GM12878 (cell line): ENCODE data around the gene FBXW8. TPM values are rescaled to one million over a fixed set of nuclear protein-coding genes. Genes with fewer than 3 reads are reported as not detected.

ENCODE experiments used
- ATAC-seq: fragments of 200-7000 bp; cut with Tn5 transposase; 3 replicates; pipeline ENCODE4 v1.9.1; 2020; ENCODE audit warnings: mild to moderate bottlenecking, moderate library complexity
- BruUV-seq: library from RNA; stranded (reverse); fragments of 400-500 nt; replicated peaks from 2 replicates; lab custom pipeline; 2021; lab: Mats Ljungman, UMichigan
- CTCF ChIA-PET: fragments of 300-600 bp; sonication (Branson Sonifier 250); formaldehyde crosslinking; extraction: SDS; loops from one replicate; lab custom pipeline; 2021; ENCODE audit warnings: inconsistent platforms; lab: Yijun Ruan, JAX
- POLR2A ChIA-PET: fragments of 350-600 bp; formaldehyde crosslinking; extraction: SDS; loops from one replicate; lab custom pipeline; 2021; ENCODE audit warnings: inconsistent platforms; lab: Charles Lee
- RAD21 ChIA-PET: fragments of 300-600 bp; sonication (Branson Sonifier 250); formaldehyde crosslinking; loops from one replicate; lab custom pipeline; 2023; ENCODE audit warnings: antibody characterized with exemption; ENCODE audit not compliant: unreplicated experiment; lab: Charles Lee
- SMC1A ChIA-PET: fragments of 300-600 bp; sonication (Branson Sonifier 250); formaldehyde crosslinking; loops from one replicate; lab custom pipeline; 2023; ENCODE audit not compliant: unreplicated experiment, uncharacterized antibody; lab: Charles Lee
- DNase-seq: peaks from one replicate; pipeline ENCODE4 v3.0.0-alpha.2; 2011; ENCODE audit warnings: low read depth, low spot score
- FAIRE-seq: peaks from 3 replicates; lab custom pipeline; 2011; peaks lifted over from hg19 to GRCh38; lab: Jason Lieb, UNC
- H2AFZ ChIP-seq: 2 replicates; pipeline ENCODE4 v1.6.0; 2011; ENCODE audit warnings: low read depth, low read length, control low read depth; ENCODE audit not compliant: control insufficient read depth
- H3K27ac ChIP-seq: 2 replicates; pipeline ENCODE4 v1.5.1; 2011; ENCODE audit warnings: control low read depth; ENCODE audit not compliant: control insufficient read depth, insufficient read depth
- H3K27me3 ChIP-seq, 2 experiments: replicated peaks in 1 of 2; 2 replicates each; pipeline versions ENCODE4 v1.6.0 to v1.6.1; 2011; ENCODE audit warnings: low read length in 1 of 2; ENCODE audit not compliant: control insufficient read depth in 2 of 2, insufficient read depth in 2 of 2
- H3K36me3 ChIP-seq, 2 experiments: 2 replicates each; pipeline ENCODE4 v1.5.1; 2011; ENCODE audit warnings: low read length in 1 of 2; ENCODE audit not compliant: control insufficient read depth in 2 of 2, insufficient read depth in 2 of 2
- H3K4me1 ChIP-seq: 2 replicates; pipeline ENCODE4 v1.6.1; 2011; ENCODE audit warnings: mild to moderate bottlenecking, low read length, moderate library complexity, mixed read lengths; ENCODE audit not compliant: control insufficient read depth, insufficient read depth
- H3K4me2 ChIP-seq: 2 replicates; pipeline ENCODE4 v1.6.0; 2011; ENCODE audit warnings: control low read depth; ENCODE audit not compliant: control insufficient read depth, insufficient read depth
- H3K4me3 ChIP-seq: fragments of 200-600 bp; sonication (generic); 2 replicates; pipeline ENCODE4 v1.5.1; 2016
- H3K79me2 ChIP-seq: 2 replicates; pipeline ENCODE4 v1.6.0; 2011; ENCODE audit warnings: low read length; ENCODE audit not compliant: control insufficient read depth, insufficient read depth
- H3K9ac ChIP-seq: 2 replicates; pipeline ENCODE4 v1.8.0; 2011; ENCODE audit warnings: low read length, control low read depth, mixed read lengths; ENCODE audit not compliant: control insufficient read depth, insufficient read depth
- H3K9me3 ChIP-seq: replicated peaks from 3 replicates; pipeline ENCODE4 v1.5.1; 2011; ENCODE audit warnings: mild to moderate bottlenecking, low read length; ENCODE audit not compliant: control insufficient read depth, insufficient read depth
- H4K20me1 ChIP-seq: 2 replicates; pipeline ENCODE4 v1.6.0; 2011; ENCODE audit not compliant: control insufficient read depth, insufficient read depth
- BMI1 ChIP-seq: fragments of 450-650 bp; IDR thresholded peaks from 2 replicates; pipeline ENCODE4 v1.6.1; 2016; ENCODE audit warnings: mild to moderate bottlenecking, moderate library complexity, borderline replicate concordance
- CHD1 ChIP-seq: IDR thresholded peaks from 2 replicates; pipeline ENCODE4 v1.6.1; 2012; ENCODE audit warnings: low read depth, low read length, improper control_type of control experiment
- IKZF2 ChIP-seq, 2 experiments: fragments of 450-650 bp; IDR thresholded peaks; 2 replicates each; pipeline ENCODE4 v1.6.1; 2017; ENCODE audit warnings: mild to moderate bottlenecking in 2 of 2, moderate library complexity in 2 of 2
- TCF7 ChIP-seq: IDR thresholded peaks from 2 replicates; pipeline ENCODE4 v1.6.1; 2014; ENCODE audit warnings: antibody characterized with exemption, borderline replicate concordance
- WGBS: methylation state at CpG from one replicate; pipeline ENCODE4 v1.1.6; 2016; ENCODE audit warnings: low lambda C conversion rate; ENCODE audit not compliant: insufficient replicate concordance, insufficient coverage; ENCODE audit errors: missing lambda C conversion rate; 5-methylcytosine and 5-hydroxymethylcytosine counted together
- in situ Hi-C: fragments of 300-500 bp; cut with MboI; formaldehyde crosslinking; loops from 9 replicates; pipeline ENCODE4 v1.14.3; 2018; ENCODE audit warnings: mixed read lengths
- intact Hi-C: fragments of 100-400 bp; cut with micrococcal nuclease; formaldehyde crosslinking; loops from one replicate; pipeline ENCODE4 v1.14.2; 2022; ENCODE audit not compliant: unreplicated experiment
- polyA plus RNA-seq, 11 experiments: library from polyadenylated mRNA; depleted of rRNA in 4 of 11; unstranded in 6 of 11; stranded (reverse) in 5 of 11; fragments of >200 nt; fragmentation: Nextera tagmentation in 4 of 11; fragmentation: Illumina TruSeq in 1 of 11; extraction: Ambion mirVana in 4 of 11; extraction: Trizol in 1 of 11; gene quantifications; 1 replicate in 1 of 11; 2 replicates in 10 of 11; pipeline versions ENCODE4 v1.2.1 to v1.2.3, GENCODE V29; 2011 to 2016; ENCODE audit warnings: inconsistent platforms in 2 of 11, missing spikeins in 2 of 11, low read depth in 1 of 11
- total RNA-seq, 4 experiments: library from RNA; depleted of rRNA in 3 of 4; stranded (reverse); fragments of >200 nt in 3 of 4; fragmentation: Illumina TruSeq in 1 of 4; extraction: Trizol in 1 of 4; gene quantifications; 2 replicates each; pipeline versions ENCODE4 v1.2.1 to v1.2.3, GENCODE V29; 2013 to 2021
- TF ChIP-seq, protein P1 (sequence below): IDR thresholded peaks from 2 replicates; pipeline ENCODE4 v1.6.1; 2012; ENCODE audit warnings: mild to moderate bottlenecking, low read depth, low read length
- TF ChIP-seq, protein P2 (sequence below): fragments of 450-650 bp; IDR thresholded peaks from 2 replicates; pipeline ENCODE4 v1.6.1; 2017; ENCODE audit warnings: mild to moderate bottlenecking, moderate library complexity

The FBXW8 gene
- total and polyA plus RNA-seq, 10 of the 15 experiments (the other 5 are each of a cell fraction or from before 2014, with no cell fraction given) = 0.49 to 7.5 (median 4.4) TPM

DNA sequence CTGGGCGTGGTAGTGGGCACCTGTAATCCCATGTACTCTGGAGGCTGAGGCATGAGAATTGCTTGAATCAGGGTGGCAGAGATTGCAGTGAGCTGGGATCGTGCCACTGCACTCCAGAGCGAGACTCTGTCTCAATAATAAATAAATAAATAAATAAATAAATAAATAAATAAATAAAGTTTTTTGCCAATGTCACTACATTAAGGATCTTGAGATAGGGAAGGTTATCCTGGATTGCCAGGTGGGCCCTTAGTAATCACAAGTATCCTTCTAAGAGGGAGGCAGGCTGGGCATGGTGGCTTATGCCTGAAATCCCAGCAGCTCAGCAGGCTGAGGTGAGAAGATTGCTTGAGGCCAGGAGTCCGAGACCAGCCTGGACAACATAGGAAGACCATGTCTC lies 4.5 kb upstream of the FBXW8 start:
- H3K4me2 ChIP-seq = no peak overlapping the region
- CTCF ChIA-PET = interaction anchor here (0.6 kb wide), 1 partner anchor 18 kb away, joined by 3 read pairs; no protein-coding TSS in a partner anchor
- no peaks in the 10 kb centered on the region for H3K9me3 ChIP-seq
- no peak for DNase-seq
- ATAC-seq = no peak
- intact Hi-C loops = no loop called here
- H3K4me1 ChIP-seq = no peaks in the 10 kb centered on the region; the same call in 1 of the 2 replicates
- POLR2A ChIA-PET = no interaction called here
- no peak overlapping the region for H3K9ac ChIP-seq
- H2AFZ ChIP-seq = no peak overlapping the region
- H3K27ac ChIP-seq = no peak overlapping the region
- no TSS peak for BruUV-seq
- SMC1A ChIA-PET = no interaction called here
- no peaks in the 10 kb centered on the region for H4K20me1 ChIP-seq
- in situ Hi-C loops = no loop called here
- RAD21 ChIA-PET = no interaction called here
- no peak overlapping the region for H3K4me3 ChIP-seq
- no peaks in the 10 kb centered on the region for H3K36me3 ChIP-seq
- H3K79me2 ChIP-seq = no peaks in the 10 kb centered on the region; the same call in 1 of the 2 replicates
- no peak for FAIRE-seq
- WGBS = 59% methylated on average over 4 of the region's 4 CpGs
- no peaks in the 10 kb centered on the region for H3K27me3 ChIP-seq
- no peak for TF ChIP-seq CHD1
- TF ChIP-seq, protein P1, sequence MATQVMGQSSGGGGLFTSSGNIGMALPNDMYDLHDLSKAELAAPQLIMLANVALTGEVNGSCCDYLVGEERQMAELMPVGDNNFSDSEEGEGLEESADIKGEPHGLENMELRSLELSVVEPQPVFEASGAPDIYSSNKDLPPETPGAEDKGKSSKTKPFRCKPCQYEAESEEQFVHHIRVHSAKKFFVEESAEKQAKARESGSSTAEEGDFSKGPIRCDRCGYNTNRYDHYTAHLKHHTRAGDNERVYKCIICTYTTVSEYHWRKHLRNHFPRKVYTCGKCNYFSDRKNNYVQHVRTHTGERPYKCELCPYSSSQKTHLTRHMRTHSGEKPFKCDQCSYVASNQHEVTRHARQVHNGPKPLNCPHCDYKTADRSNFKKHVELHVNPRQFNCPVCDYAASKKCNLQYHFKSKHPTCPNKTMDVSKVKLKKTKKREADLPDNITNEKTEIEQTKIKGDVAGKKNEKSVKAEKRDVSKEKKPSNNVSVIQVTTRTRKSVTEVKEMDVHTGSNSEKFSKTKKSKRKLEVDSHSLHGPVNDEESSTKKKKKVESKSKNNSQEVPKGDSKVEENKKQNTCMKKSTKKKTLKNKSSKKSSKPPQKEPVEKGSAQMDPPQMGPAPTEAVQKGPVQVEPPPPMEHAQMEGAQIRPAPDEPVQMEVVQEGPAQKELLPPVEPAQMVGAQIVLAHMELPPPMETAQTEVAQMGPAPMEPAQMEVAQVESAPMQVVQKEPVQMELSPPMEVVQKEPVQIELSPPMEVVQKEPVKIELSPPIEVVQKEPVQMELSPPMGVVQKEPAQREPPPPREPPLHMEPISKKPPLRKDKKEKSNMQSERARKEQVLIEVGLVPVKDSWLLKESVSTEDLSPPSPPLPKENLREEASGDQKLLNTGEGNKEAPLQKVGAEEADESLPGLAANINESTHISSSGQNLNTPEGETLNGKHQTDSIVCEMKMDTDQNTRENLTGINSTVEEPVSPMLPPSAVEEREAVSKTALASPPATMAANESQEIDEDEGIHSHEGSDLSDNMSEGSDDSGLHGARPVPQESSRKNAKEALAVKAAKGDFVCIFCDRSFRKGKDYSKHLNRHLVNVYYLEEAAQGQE = no peak
- TF ChIP-seq TCF7 = no peak
- no peak for TF ChIP-seq BMI1
- TF ChIP-seq, protein P2, sequence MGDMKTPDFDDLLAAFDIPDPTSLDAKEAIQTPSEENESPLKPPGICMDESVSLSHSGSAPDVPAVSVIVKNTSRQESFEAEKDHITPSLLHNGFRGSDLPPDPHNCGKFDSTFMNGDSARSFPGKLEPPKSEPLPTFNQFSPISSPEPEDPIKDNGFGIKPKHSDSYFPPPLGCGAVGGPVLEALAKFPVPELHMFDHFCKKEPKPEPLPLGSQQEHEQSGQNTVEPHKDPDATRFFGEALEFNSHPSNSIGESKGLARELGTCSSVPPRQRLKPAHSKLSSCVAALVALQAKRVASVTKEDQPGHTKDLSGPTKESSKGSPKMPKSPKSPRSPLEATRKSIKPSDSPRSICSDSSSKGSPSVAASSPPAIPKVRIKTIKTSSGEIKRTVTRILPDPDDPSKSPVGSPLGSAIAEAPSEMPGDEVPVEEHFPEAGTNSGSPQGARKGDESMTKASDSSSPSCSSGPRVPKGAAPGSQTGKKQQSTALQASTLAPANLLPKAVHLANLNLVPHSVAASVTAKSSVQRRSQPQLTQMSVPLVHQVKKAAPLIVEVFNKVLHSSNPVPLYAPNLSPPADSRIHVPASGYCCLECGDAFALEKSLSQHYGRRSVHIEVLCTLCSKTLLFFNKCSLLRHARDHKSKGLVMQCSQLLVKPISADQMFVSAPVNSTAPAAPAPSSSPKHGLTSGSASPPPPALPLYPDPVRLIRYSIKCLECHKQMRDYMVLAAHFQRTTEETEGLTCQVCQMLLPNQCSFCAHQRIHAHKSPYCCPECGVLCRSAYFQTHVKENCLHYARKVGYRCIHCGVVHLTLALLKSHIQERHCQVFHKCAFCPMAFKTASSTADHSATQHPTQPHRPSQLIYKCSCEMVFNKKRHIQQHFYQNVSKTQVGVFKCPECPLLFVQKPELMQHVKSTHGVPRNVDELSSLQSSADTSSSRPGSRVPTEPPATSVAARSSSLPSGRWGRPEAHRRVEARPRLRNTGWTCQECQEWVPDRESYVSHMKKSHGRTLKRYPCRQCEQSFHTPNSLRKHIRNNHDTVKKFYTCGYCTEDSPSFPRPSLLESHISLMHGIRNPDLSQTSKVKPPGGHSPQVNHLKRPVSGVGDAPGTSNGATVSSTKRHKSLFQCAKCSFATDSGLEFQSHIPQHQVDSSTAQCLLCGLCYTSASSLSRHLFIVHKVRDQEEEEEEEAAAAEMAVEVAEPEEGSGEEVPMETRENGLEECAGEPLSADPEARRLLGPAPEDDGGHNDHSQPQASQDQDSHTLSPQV = no peak
- TF ChIP-seq IKZF2 (IDR thresholded peaks at IDR 0.05) = no peak
- TF ChIP-seq, all 136 proteins: peak for 0
